Measurements from ENCODE around the gene SLC6A7.

The SLC6A7 gene

DNA sequence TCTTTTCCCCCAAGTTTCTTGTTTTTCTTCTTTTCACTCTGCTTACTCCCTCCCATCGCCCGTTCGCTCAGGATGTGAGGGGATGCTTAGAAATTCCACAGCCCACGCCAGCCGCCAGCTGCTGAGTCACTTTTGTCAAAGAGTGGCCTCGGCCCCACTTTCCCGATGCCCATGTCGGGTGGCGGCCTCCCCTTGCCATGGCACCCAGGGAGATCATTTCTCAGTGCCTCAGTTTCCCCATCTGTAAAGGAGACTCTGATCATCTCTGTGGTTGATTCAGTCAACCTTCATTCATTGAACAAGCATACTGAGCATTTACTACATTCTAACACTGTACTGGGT is 33.9 kb upstream of the SLC6A7 start:
- Histone ChIP-seq H3K9me3 (ENCODE audit: control insufficient read depth, low read length) (no peaks in the 10 kb centered on the region), H3K36me3 (ENCODE audit: control insufficient read depth, insufficient read depth, low read length) (no peaks in the 10 kb centered on the region), H3K4me1 (ENCODE audit: control insufficient read depth, insufficient read depth, low read length) (peaks cover 20% of the 10 kb centered on the region), H3K4me3 (ENCODE audit: insufficient read depth, low read depth, low read length) (peak overlapping the region; percentile 0), H3K27ac (ENCODE audit: insufficient read depth, low read depth, low read length, poor library complexity, severe bottlenecking) (no peak overlapping the region), H3K27me3 (ENCODE audit: control insufficient read depth, insufficient read depth, low read length, poor library complexity, severe bottlenecking) (no peaks in the 10 kb centered on the region)
- WGBS, 2 experiments: 46 to 49% methylated on average over 9 of the region's 9 CpGs

DNA sequence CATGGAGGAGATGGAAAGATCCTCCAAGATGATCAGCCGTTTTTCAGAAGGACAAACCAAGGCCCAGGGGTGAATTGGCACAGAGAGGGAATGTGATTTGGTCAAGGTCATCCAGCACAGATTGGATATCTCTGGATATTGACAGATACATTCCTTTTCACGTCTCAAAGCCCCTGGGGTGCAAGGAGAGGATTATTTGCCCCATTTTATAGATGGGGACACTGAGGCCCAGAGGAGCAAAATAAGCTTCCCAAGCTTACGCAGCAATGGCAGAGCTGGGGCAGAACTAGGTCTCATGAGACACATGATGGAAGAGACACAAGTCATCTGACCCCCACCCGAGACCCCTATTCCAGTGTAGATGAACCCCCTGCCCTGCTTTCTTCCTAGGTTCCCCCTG is 33.3 kb upstream of the SLC6A7 start:
- WGBS, 2 experiments: 90 to 94% methylated on average over 4 of the region's 4 CpGs
- Histone ChIP-seq H3K4me3 (ENCODE audit: insufficient read depth, low read depth, low read length) (no peak overlapping the region), H3K27ac (ENCODE audit: insufficient read depth, low read depth, low read length, poor library complexity, severe bottlenecking) (no peak overlapping the region), H3K9me3 (ENCODE audit: control insufficient read depth, low read length) (no peaks in the 10 kb centered on the region), H3K4me1 (ENCODE audit: control insufficient read depth, insufficient read depth, low read length) (peaks cover 22% of the 10 kb centered on the region), H3K36me3 (ENCODE audit: control insufficient read depth, insufficient read depth, low read length) (no peaks in the 10 kb centered on the region), H3K27me3 (ENCODE audit: control insufficient read depth, insufficient read depth, low read length, poor library complexity, severe bottlenecking) (no peaks in the 10 kb centered on the region)

DNA sequence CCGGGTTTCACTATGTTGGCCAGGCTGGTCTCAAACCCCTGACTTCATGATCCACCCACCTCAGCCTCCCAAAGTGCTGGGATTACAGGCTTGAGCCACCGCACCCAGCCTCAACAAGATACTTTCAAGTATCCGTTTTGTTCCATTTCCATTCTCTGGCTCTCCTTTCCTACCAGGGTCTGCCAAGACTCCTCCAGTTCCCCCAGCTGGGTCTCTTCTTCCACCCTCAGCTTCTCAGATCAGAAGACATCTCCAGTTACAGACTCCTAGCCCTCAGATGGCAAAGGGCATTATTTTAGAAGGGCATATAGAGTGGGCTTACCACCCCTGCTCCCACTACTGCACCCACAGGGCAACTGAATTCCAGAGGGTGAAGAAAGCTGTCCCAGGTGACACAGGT is 32.7 kb upstream of the SLC6A7 start:
- Histone ChIP-seq H3K27ac (ENCODE audit: insufficient read depth, low read depth, low read length, poor library complexity, severe bottlenecking) (no peak overlapping the region), H3K4me1 (ENCODE audit: control insufficient read depth, insufficient read depth, low read length) (peaks cover 22% of the 10 kb centered on the region), H3K27me3 (ENCODE audit: control insufficient read depth, insufficient read depth, low read length, poor library complexity, severe bottlenecking) (no peaks in the 10 kb centered on the region), H3K36me3 (ENCODE audit: control insufficient read depth, insufficient read depth, low read length) (no peaks in the 10 kb centered on the region), H3K4me3 (ENCODE audit: insufficient read depth, low read depth, low read length) (no peak overlapping the region), H3K9me3 (ENCODE audit: control insufficient read depth, low read length) (no peaks in the 10 kb centered on the region)
- 92 to 93% methylated on average over 3 of the region's 3 CpGs for WGBS, 2 experiments

DNA sequence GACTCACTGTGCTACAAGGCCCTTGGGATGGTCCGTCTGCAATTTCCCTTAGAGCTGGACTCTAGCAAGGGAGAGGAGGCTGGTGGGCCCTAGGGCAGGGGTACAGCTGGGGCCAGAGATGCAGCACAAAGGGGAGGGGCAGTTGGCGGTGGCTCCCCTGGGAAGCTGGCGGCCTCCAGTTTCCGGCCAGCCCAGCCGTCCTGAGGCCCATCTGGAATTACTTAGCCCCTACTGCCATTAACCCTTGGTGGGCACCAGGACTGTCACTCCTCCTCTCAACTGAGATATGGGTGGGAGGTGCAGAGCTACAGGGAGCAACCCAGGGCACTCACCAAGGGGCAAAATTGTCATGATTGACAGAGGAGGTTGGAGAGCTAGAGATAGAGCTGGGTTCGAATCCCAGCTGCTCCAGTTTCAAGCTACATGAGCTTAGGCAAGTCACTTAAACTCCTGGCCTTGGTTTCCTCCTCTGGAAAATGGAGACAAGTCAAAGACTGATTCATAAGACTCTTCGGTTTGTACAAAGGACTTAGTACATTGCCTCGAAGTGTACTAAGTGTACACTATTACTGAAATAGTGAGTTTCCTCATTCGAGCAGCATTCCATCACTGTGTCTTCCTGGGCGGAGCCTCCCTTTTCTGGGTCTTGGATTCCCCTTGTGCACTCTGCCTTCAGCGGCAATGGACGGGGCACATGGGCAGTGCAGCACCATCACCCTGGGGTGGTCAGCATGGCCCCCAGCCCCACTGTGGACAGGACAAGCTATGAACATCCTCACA is 31.5 kb upstream of the SLC6A7 start:
- WGBS, 2 experiments: 72 to 78% methylated on average over 12 of the region's 12 CpGs
- no peak overlapping the region for H3K27ac ChIP-seq (ENCODE audit: insufficient read depth, low read depth, low read length, poor library complexity, severe bottlenecking)
- H3K4me3 ChIP-seq (ENCODE audit: insufficient read depth, low read depth, low read length): no peak overlapping the region
- no peaks in the 10 kb centered on the region for H3K36me3 ChIP-seq (ENCODE audit: control insufficient read depth, insufficient read depth, low read length)
- H3K4me1 ChIP-seq (ENCODE audit: control insufficient read depth, insufficient read depth, low read length): peaks cover 22% of the 10 kb centered on the region
- peaks cover 3% of the 10 kb centered on the region for H3K27me3 ChIP-seq (ENCODE audit: control insufficient read depth, insufficient read depth, low read length, poor library complexity, severe bottlenecking)
- no peaks in the 10 kb centered on the region for H3K9me3 ChIP-seq (ENCODE audit: control insufficient read depth, low read length)

DNA sequence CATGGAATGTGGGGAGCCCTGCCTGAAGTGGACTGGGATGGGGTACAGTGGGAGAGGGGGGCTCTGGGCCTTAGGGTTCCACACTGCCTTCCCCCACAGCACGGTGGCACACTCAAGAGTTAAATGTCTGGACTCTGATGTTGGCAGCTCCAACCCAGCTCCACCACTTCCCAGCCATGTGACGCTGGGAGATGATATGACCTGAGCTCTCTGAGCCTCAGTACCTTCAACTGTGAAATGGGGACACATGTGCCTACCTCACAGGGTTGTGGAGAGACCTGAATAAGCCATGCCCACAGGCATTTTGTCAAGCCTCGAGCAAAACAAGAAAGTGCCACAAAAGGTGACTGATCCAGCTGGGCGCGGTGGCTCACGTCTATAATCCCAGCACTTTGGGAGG is 30.8 kb upstream of the SLC6A7 start:
- Histone ChIP-seq H3K36me3 (ENCODE audit: control insufficient read depth, insufficient read depth, low read length) (no peaks in the 10 kb centered on the region), H3K4me3 (ENCODE audit: insufficient read depth, low read depth, low read length) (no peak overlapping the region), H3K4me1 (ENCODE audit: control insufficient read depth, insufficient read depth, low read length) (peaks cover 26% of the 10 kb centered on the region), H3K27me3 (ENCODE audit: control insufficient read depth, insufficient read depth, low read length, poor library complexity, severe bottlenecking) (peaks cover 6% of the 10 kb centered on the region), H3K27ac (ENCODE audit: insufficient read depth, low read depth, low read length, poor library complexity, severe bottlenecking) (no peak overlapping the region), H3K9me3 (ENCODE audit: control insufficient read depth, low read length) (no peaks in the 10 kb centered on the region)
- WGBS, 2 experiments: 88 to 95% methylated on average over 6 of the region's 6 CpGs

DNA sequence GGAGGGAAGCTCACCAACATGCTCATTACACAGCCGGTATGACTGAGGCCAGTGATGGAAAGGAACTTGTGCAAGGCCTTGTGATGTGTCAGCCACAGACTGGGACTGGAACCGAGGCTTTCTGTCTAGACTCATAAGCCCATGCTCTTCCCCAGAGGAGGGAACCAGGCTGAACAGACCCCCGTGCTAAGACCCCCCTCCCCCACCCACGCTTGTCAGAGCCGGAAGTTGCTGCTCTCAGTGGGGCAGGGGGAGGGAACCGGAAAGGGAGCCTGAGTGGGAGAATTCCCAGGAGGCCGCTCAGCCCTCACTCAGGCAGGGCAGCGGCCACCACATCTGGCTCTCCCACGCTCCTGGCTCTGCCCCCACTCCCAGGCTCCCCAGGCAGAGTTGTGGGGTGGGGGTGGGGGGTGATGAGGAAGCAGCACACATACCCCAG is 30.1 kb upstream of the SLC6A7 start:
- Histone ChIP-seq H3K4me1 (ENCODE audit: control insufficient read depth, insufficient read depth, low read length) (peaks cover 21% of the 10 kb centered on the region), H3K9me3 (ENCODE audit: control insufficient read depth, low read length) (no peaks in the 10 kb centered on the region), H3K36me3 (ENCODE audit: control insufficient read depth, insufficient read depth, low read length) (no peaks in the 10 kb centered on the region), H3K27ac (ENCODE audit: insufficient read depth, low read depth, low read length, poor library complexity, severe bottlenecking) (no peak overlapping the region), H3K4me3 (ENCODE audit: insufficient read depth, low read depth, low read length) (no peak overlapping the region), H3K27me3 (ENCODE audit: control insufficient read depth, insufficient read depth, low read length, poor library complexity, severe bottlenecking) (peaks cover 13% of the 10 kb centered on the region)
- WGBS, 2 experiments: 63 to 66% methylated on average over 9 of the region's 9 CpGs

DNA sequence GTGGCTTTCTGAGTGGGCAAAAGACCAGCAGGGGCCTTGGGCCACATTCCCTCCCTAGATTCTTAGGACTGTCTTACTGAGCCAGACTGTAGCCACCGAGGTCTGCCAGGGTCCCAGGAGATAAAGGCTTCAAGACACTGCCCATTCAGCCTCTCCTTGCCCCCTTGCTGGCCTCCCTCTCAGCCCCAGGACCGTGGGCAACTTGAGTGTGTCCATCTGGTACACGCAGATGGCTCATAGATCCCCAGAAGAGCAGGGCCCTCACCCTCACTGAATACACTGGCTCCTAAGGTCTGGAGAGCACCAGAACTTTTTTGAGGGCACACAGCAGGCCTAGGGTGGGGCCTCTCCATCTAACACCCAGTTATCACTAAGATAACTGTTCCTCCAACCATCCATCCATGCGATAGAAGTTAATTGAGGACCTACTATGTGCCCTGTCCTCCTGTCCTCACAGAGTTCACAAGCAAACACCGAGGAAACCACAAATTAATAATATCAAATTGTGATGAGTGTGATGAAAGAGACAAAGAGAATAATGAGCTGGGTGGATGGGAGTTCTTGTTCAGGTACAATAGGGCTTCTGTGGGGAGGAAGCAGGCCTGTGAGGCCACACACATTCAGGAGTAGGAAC is 29.3 kb upstream of the SLC6A7 start:
- H3K27me3 ChIP-seq (ENCODE audit: control insufficient read depth, insufficient read depth, low read length, poor library complexity, severe bottlenecking): peaks cover 21% of the 10 kb centered on the region
- H3K4me3 ChIP-seq (ENCODE audit: insufficient read depth, low read depth, low read length): no peak overlapping the region
- H3K4me1 ChIP-seq (ENCODE audit: control insufficient read depth, insufficient read depth, low read length): peaks cover 18% of the 10 kb centered on the region
- no peaks in the 10 kb centered on the region for H3K9me3 ChIP-seq (ENCODE audit: control insufficient read depth, low read length)
- 82 to 91% methylated on average over 4 to 5 of the region's 5 CpGs for WGBS, 2 experiments
- H3K27ac ChIP-seq (ENCODE audit: insufficient read depth, low read depth, low read length, poor library complexity, severe bottlenecking): no peak overlapping the region
- H3K36me3 ChIP-seq (ENCODE audit: control insufficient read depth, insufficient read depth, low read length): no peaks in the 10 kb centered on the region

DNA sequence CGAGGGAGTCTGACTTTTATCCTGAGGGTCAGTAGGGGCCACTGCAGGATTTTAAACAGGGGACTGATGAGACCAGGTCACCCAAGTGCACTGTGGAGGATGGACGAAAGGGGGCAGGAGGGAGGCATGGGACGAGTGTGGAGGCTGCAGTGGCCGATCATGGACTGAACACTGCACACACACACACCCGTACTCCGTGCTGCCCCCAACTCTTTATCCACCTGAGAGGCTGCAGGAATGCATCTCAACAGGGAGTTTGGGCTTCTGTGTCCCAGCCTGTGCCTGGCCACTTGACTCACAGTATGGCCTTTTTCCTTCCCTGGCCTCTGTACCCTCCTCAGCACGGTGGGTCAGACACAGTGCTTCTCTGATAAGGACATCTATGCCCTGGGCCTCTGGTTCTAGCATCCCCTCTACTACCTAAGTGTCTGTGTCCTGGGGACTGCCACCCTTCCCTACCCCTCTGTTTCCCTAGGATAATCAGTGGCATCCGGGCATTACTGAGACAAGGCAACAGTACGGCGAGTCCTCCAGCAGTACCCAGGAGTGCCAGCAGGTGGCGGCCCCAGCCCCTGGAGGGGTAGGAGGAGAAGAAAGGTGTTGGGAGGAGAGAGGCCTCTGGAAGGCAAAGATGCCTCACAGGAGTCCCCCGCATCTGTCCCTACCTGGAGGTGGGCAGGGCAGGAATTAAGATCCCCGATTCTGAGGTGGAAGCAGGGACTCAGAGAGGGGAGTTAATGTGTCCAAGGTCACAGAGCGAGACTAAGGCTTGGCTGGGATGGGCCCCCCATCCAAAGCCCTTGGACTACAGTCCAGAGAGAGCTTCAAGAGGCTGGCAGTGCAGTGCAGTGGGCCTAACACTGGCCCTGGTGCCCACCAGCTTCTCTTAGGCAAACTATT is 28.4 kb upstream of the SLC6A7 start:
- no peak overlapping the region for H3K27ac ChIP-seq (ENCODE audit: insufficient read depth, low read depth, low read length, poor library complexity, severe bottlenecking)
- WGBS, 2 experiments: 21% methylated on average over 14 of the region's 14 CpGs
- no peak overlapping the region for H3K4me3 ChIP-seq (ENCODE audit: insufficient read depth, low read depth, low read length)

DNA sequence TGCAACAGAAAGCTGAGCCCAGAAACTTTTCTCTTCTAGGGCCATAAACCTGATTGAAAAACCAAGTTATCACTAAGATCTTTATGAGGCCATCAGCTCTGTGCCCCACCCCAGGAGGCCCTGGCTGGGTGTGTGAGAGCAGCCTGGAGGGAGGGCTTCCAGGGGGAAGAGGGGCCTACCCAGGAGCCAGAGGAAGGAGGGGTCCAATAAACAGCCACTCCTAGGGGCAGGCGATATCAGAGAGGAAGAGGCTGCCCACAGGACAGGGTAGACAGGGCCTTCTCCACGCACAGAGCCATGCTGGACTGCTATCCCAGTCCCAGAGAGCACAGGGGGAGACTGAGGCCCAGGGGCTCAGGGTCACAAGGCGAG is 27.7 kb upstream of the SLC6A7 start:
- H3K4me1 ChIP-seq (ENCODE audit: control insufficient read depth, insufficient read depth, low read length): peaks cover 18% of the 10 kb centered on the region
- peaks cover 37% of the 10 kb centered on the region for H3K27me3 ChIP-seq (ENCODE audit: control insufficient read depth, insufficient read depth, low read length, poor library complexity, severe bottlenecking)
- 87 to 96% methylated on average over 3 of the region's 3 CpGs for WGBS, 2 experiments
- H3K4me3 ChIP-seq (ENCODE audit: insufficient read depth, low read depth, low read length): no peak overlapping the region
- H3K27ac ChIP-seq (ENCODE audit: insufficient read depth, low read depth, low read length, poor library complexity, severe bottlenecking): no peak overlapping the region
- no peaks in the 10 kb centered on the region for H3K9me3 ChIP-seq (ENCODE audit: control insufficient read depth, low read length)
- no peaks in the 10 kb centered on the region for H3K36me3 ChIP-seq (ENCODE audit: control insufficient read depth, insufficient read depth, low read length)

More for the DNA sequence above, 28.4 kb upstream of the SLC6A7 start:
- peaks cover 18% of the 10 kb centered on the region for H3K4me1 ChIP-seq (ENCODE audit: control insufficient read depth, insufficient read depth, low read length)
- H3K27me3 ChIP-seq (ENCODE audit: control insufficient read depth, insufficient read depth, low read length, poor library complexity, severe bottlenecking): peaks cover 30% of the 10 kb centered on the region
- H3K9me3 ChIP-seq (ENCODE audit: control insufficient read depth, low read length): no peaks in the 10 kb centered on the region
- H3K36me3 ChIP-seq (ENCODE audit: control insufficient read depth, insufficient read depth, low read length): no peaks in the 10 kb centered on the region

DNA sequence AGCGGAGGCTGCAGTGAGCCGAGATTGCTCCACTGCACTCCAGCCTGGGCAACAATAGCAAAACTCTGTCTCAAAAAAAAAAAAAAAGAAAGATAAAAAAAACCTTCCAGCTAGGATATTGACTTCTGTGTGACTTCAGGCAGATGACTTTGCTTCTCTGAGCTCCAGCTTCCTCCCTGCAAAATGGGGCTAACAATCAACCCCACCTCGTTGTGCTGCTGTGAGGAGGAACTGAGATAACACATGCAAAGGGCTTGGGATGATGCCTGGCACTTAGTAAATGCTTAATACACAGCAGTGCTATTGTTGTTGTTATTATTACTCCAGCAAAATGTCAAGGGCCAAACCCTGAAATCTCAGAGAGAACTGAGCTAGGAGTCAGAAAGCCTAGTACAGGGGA is 26.8 kb upstream of the SLC6A7 start:
- peaks cover 46% of the 10 kb centered on the region for H3K27me3 ChIP-seq (ENCODE audit: control insufficient read depth, insufficient read depth, low read length, poor library complexity, severe bottlenecking)
- peaks cover 25% of the 10 kb centered on the region for H3K4me1 ChIP-seq (ENCODE audit: control insufficient read depth, insufficient read depth, low read length)
- no peak overlapping the region for H3K27ac ChIP-seq (ENCODE audit: insufficient read depth, low read depth, low read length, poor library complexity, severe bottlenecking)
- no peaks in the 10 kb centered on the region for H3K9me3 ChIP-seq (ENCODE audit: control insufficient read depth, low read length)
- H3K4me3 ChIP-seq (ENCODE audit: insufficient read depth, low read depth, low read length): no peak overlapping the region
- no peaks in the 10 kb centered on the region for H3K36me3 ChIP-seq (ENCODE audit: control insufficient read depth, insufficient read depth, low read length)
- 90 to 92% methylated on average over 3 of the region's 3 CpGs for WGBS, 2 experiments

All from ectodermal cell (in vitro differentiated cells).